SK-N-SH (cell line): ENCODE data around the gene MANBA.

ENCODE experiments used
- FOXM1 ChIP-seq: IDR thresholded peaks from 2 replicates; pipeline ENCODE4 v1.4.0; 2012; ENCODE audit warnings: low read depth, mild to moderate bottlenecking
- JUND ChIP-seq: IDR thresholded peaks from 2 replicates; pipeline ENCODE4 v1.4.0; 2012
- POLR2AphosphoS5 ChIP-seq: IDR thresholded peaks from 2 replicates; pipeline ENCODE4 v1.6.1; 2012; ENCODE audit warnings: low read depth, low read length
- RFX5 ChIP-seq: IDR thresholded peaks from 2 replicates; pipeline ENCODE4 v1.6.1; 2012; ENCODE audit warnings: mild to moderate bottlenecking, improper control_type of control experiment, low read length
- SIN3A ChIP-seq: IDR thresholded peaks from 2 replicates; pipeline ENCODE4 v1.6.1; 2012; ENCODE audit warnings: low read depth, mild to moderate bottlenecking, low read length, moderate library complexity, borderline replicate concordance
- SMC3 ChIP-seq: IDR thresholded peaks from 2 replicates; pipeline ENCODE4 v1.6.1; 2012; ENCODE audit warnings: low read depth, low read length, improper control_type of control experiment
- YY1 ChIP-seq: IDR thresholded peaks from 2 replicates; pipeline ENCODE4 v1.4.0; 2012; ENCODE audit warnings: low read depth, mild to moderate bottlenecking
- TF ChIP-seq, protein P1 (sequence below): fragments of 200-600 bp; sonication (generic); IDR thresholded peaks from 2 replicates; pipeline ENCODE4 v1.6.1; 2017; ENCODE audit warnings: antibody characterized with exemption, mild to moderate bottlenecking, moderate library complexity
- TF ChIP-seq, protein P2 (sequence below): IDR thresholded peaks from 2 replicates; pipeline ENCODE4; 2012

DNA sequence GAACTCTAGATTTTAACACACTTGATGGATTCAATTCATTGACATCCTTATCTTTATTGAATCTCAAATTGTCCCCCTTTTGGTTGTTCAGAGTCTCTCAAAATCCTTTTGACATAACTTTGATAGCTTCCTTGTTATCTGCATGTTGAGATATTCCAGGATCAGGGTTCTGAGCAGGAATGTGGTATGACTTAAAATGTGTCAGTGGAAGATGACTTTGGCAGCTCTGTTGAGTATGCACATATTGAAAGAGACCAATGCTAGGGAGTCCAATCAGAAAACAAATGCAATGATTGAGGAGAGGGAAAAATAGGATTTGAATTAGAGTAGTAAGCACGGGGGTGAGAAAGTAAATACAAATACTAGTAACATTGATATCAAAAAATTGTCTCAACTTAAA, 93.8 kb downstream of the MANBA start:
- no peak for TF ChIP-seq POLR2AphosphoS5
- no peak for TF ChIP-seq SMC3
- no peak for TF ChIP-seq SIN3A
- TF ChIP-seq, protein P1, sequence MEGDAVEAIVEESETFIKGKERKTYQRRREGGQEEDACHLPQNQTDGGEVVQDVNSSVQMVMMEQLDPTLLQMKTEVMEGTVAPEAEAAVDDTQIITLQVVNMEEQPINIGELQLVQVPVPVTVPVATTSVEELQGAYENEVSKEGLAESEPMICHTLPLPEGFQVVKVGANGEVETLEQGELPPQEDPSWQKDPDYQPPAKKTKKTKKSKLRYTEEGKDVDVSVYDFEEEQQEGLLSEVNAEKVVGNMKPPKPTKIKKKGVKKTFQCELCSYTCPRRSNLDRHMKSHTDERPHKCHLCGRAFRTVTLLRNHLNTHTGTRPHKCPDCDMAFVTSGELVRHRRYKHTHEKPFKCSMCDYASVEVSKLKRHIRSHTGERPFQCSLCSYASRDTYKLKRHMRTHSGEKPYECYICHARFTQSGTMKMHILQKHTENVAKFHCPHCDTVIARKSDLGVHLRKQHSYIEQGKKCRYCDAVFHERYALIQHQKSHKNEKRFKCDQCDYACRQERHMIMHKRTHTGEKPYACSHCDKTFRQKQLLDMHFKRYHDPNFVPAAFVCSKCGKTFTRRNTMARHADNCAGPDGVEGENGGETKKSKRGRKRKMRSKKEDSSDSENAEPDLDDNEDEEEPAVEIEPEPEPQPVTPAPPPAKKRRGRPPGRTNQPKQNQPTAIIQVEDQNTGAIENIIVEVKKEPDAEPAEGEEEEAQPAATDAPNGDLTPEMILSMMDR, result no peak
- TF ChIP-seq YY1, result no peak
- TF ChIP-seq JUND, result no peak
- TF ChIP-seq FOXM1, result no peak
- TF ChIP-seq, protein P2, sequence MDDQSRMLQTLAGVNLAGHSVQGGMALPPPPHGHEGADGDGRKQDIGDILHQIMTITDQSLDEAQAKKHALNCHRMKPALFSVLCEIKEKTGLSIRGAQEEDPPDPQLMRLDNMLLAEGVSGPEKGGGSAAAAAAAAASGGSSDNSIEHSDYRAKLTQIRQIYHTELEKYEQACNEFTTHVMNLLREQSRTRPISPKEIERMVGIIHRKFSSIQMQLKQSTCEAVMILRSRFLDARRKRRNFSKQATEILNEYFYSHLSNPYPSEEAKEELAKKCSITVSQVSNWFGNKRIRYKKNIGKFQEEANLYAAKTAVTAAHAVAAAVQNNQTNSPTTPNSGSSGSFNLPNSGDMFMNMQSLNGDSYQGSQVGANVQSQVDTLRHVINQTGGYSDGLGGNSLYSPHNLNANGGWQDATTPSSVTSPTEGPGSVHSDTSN, result no peak
- no peak for TF ChIP-seq RFX5
